A673 (cell line): ENCODE measurements around the gene PPM1F. TPM values are rescaled to one million over a fixed set of nuclear protein-coding genes. Genes with fewer than 3 reads are reported as not detected.

ENCODE experiments used
- BruUV-seq: library from RNA; stranded (reverse); fragments of 400-500 nt; replicated peaks from 2 replicates; lab custom pipeline; 2021; lab: Mats Ljungman, UMichigan
- CTCF ChIA-PET: fragments of 300-600 bp; sonication (Branson Sonifier 250); formaldehyde crosslinking; loops from one replicate; lab custom pipeline; 2022; ENCODE audit warnings: antibody characterized with exemption; lab: Charles Lee
- POLR2A ChIA-PET: fragments of 300-600 bp; sonication (Branson Sonifier 250); formaldehyde crosslinking; loops from one replicate; lab custom pipeline; 2022; ENCODE audit warnings: antibody characterized with exemption; ENCODE audit not compliant: low non-redundant PET; lab: Charles Lee
- DNase-seq: peaks from one replicate; pipeline ENCODE4 v3.0.0-alpha.2; 2015; ENCODE audit warnings: low spot score
- H3K27ac ChIP-seq: fragments of 200-600 bp; sonication (generic); 2 replicates; pipeline ENCODE4 v1.5.1; 2016; ENCODE audit warnings: mixed run types, low read depth, mild to moderate bottlenecking, mixed read lengths, antibody characterized with exemption, low read length; ENCODE audit not compliant: poor library complexity, severe bottlenecking
- H3K27me3 ChIP-seq: fragments of 200-600 bp; sonication (generic); replicated peaks from 2 replicates; pipeline ENCODE4 v1.6.1; 2017; ENCODE audit warnings: mixed run types, low read depth, mild to moderate bottlenecking, mixed read lengths, antibody characterized with exemption, low read length; ENCODE audit not compliant: insufficient read depth, poor library complexity
- H3K36me3 ChIP-seq: fragments of 200-600 bp; sonication (generic); 2 replicates; pipeline ENCODE4 v1.6.1; 2016; ENCODE audit warnings: mixed run types, mild to moderate bottlenecking, mixed read lengths, antibody characterized with exemption, low read length; ENCODE audit not compliant: insufficient read depth, poor library complexity, severe bottlenecking
- H3K4me1 ChIP-seq: fragments of 200-600 bp; sonication (generic); 2 replicates; pipeline ENCODE4 v1.6.1; 2017; ENCODE audit warnings: mixed run types, mild to moderate bottlenecking, mixed read lengths, antibody characterized with exemption, low read length; ENCODE audit not compliant: insufficient read depth, poor library complexity, severe bottlenecking
- H3K4me3 ChIP-seq: fragments of 200-600 bp; sonication (generic); 2 replicates; pipeline ENCODE4 v1.5.1; 2016; ENCODE audit warnings: low read depth, mixed run types, mild to moderate bottlenecking, mixed read lengths, low read length; ENCODE audit not compliant: poor library complexity, severe bottlenecking
- H3K9me3 ChIP-seq: fragments of 200-600 bp; sonication (generic); 2 replicates; pipeline ENCODE4 v1.6.1; 2016; ENCODE audit warnings: mixed run types, low read depth, mild to moderate bottlenecking, mixed read lengths, antibody characterized with exemption, low read length; ENCODE audit not compliant: poor library complexity, severe bottlenecking
- EZH2 ChIP-seq: fragments of 200-600 bp; sonication (generic); IDR thresholded peaks from 2 replicates; pipeline ENCODE4 v1.6.1; 2017; ENCODE audit warnings: borderline replicate concordance, low read depth, mild to moderate bottlenecking, mixed read lengths, antibody characterized with exemption, low read length; ENCODE audit not compliant: poor library complexity, severe bottlenecking
- intact Hi-C: fragments of 100-400 bp; cut with micrococcal nuclease; formaldehyde crosslinking; loops from one replicate; pipeline ENCODE4 v1.10.0; 2022; ENCODE audit not compliant: unreplicated experiment
- total RNA-seq: library from RNA; stranded (reverse); gene quantifications from 2 replicates; pipeline ENCODE4 v1.2.3, GENCODE V29; 2021
- TF ChIP-seq, protein P1 (sequence below): fragments of 300-800, 200-600 bp; sonication (generic); conservative IDR thresholded peaks from 2 replicates; pipeline ENCODE4 v1.5.1; 2017; ENCODE audit warnings: low read depth, mild to moderate bottlenecking, antibody characterized with exemption, low read length, moderate library complexity, mixed read lengths

PPM1F gene
- total RNA-seq, 1 experiment from 2014 or later = 101 TPM

DNA sequence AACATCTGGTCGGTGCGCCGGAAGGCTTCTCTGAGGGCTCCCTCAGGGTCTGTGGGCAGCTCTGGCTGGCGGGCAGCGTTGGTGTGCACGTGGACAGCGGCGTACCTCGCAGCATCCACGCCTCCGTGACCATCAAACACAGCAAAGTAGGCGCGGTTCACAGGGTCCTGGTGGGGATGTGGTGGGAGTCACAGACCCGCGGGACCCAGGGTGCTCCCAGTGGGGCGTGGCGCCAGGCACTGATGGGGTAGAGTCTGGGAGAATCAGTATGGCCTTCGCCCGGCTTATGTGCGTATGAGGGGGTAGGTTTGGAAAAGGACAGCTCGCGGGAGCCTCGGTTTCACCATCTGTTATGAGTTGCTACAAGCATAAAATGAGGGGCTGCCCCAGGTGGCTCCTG is 19.2 kb downstream of the PPM1F start:
- ChIA-PET CTCF (no interaction called here), POLR2A (no interaction called here)
- intact Hi-C loops = no loop called here
- Histone ChIP-seq H3K36me3 (peaks cover 61% of the 10 kb centered on the region), H3K27ac (no peak overlapping the region), H3K4me3 (no peak overlapping the region), H3K27me3 (no peaks in the 10 kb centered on the region), H3K4me1 (peaks cover 12% of the 10 kb centered on the region), H3K9me3 (no peaks in the 10 kb centered on the region)
- no peak for DNase-seq
- TF ChIP-seq EZH2 = no peak
- TF ChIP-seq, protein P1, sequence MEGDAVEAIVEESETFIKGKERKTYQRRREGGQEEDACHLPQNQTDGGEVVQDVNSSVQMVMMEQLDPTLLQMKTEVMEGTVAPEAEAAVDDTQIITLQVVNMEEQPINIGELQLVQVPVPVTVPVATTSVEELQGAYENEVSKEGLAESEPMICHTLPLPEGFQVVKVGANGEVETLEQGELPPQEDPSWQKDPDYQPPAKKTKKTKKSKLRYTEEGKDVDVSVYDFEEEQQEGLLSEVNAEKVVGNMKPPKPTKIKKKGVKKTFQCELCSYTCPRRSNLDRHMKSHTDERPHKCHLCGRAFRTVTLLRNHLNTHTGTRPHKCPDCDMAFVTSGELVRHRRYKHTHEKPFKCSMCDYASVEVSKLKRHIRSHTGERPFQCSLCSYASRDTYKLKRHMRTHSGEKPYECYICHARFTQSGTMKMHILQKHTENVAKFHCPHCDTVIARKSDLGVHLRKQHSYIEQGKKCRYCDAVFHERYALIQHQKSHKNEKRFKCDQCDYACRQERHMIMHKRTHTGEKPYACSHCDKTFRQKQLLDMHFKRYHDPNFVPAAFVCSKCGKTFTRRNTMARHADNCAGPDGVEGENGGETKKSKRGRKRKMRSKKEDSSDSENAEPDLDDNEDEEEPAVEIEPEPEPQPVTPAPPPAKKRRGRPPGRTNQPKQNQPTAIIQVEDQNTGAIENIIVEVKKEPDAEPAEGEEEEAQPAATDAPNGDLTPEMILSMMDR = no peak
- BruUV-seq = no TSS peak

DNA sequence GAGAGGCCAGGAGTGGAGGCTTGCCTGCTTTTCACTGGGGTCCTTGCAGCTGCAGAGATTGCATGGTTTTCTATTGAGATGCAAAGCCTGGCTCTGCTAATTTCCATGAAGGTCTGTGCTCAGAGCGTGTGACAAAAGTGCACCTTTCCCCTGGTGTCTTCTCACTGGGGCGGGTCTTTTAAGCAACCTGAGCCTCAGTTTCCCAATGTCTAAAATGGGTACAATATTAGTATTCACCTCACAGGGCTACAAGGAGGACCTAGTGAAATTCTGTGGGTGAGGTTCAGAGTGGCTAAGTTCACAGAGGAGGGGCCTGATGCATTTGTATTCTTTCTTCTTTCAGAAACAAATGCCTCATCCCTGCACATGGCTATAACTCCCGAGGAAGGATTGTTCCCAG is 20.3 kb downstream of the PPM1F start:
- Histone ChIP-seq H3K9me3 (no peaks in the 10 kb centered on the region), H3K4me3 (no peak overlapping the region), H3K27me3 (no peaks in the 10 kb centered on the region), H3K36me3 (peaks cover 61% of the 10 kb centered on the region), H3K27ac (no peak overlapping the region), H3K4me1 (peaks cover 7% of the 10 kb centered on the region)
- no peak for DNase-seq
- TF ChIP-seq, protein P1 = no peak
- TF ChIP-seq EZH2 = no peak
- CTCF ChIA-PET = no interaction called here
- POLR2A ChIA-PET = no interaction called here
- intact Hi-C loops = no loop called here
- BruUV-seq = no TSS peak

DNA sequence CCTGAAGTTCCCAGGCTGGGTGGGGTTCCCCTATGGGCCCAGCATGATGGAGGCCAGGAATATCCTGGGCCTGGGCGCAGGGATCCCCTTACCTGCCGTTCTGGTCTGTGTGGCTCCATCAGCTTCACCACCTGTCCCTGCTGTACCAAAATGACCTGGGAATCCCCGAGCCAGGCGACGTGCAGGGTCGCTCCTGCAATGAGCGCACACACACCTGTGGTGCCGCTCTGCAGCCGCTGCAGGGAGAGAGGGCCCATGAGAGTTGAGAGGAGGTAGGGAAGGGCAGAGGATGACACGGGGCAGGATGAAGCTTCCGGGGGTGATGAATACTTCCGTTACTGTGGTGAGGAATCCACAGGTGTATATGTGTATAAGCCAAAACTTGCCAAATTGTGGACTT is 21.6 kb downstream of the PPM1F start:
- H3K27me3 ChIP-seq = no peaks in the 10 kb centered on the region
- BruUV-seq = no TSS peak
- no peak for TF ChIP-seq EZH2
- TF ChIP-seq, protein P1 = no peak
- H3K4me1 ChIP-seq = peaks cover 17% of the 10 kb centered on the region
- no peak overlapping the region for H3K27ac ChIP-seq
- no peak for DNase-seq
- no peaks in the 10 kb centered on the region for H3K9me3 ChIP-seq
- POLR2A ChIA-PET = no interaction called here
- H3K36me3 ChIP-seq = peaks cover 48% of the 10 kb centered on the region
- CTCF ChIA-PET = no interaction called here
- H3K4me3 ChIP-seq = no peak overlapping the region
- intact Hi-C loops = no loop called here
